OCI-LY7 (cell line): Measurements from ENCODE around the gene LCA5. TPM values are rescaled to one million over a fixed set of nuclear protein-coding genes. Genes with fewer than 3 reads are reported as not detected.

Experiments used
- BruUV-seq: library from RNA; stranded (reverse); fragments of 400-500 nt; replicated peaks from 2 replicates; lab custom pipeline; 2021; lab: Mats Ljungman, UMichigan
- CTCF ChIA-PET: fragments of 300-600 bp; sonication (Branson Sonifier 250); formaldehyde crosslinking; loops from one replicate; lab custom pipeline; 2022; ENCODE audit warnings: antibody characterized with exemption; ENCODE audit not compliant: unreplicated experiment; lab: Charles Lee
- POLR2A ChIA-PET: fragments of 300-600 bp; sonication (Branson Sonifier 250); formaldehyde crosslinking; loops from one replicate; lab custom pipeline; 2022; ENCODE audit warnings: antibody characterized with exemption; lab: Charles Lee
- DNase-seq: peaks from one replicate; pipeline ENCODE4 v3.0.0-alpha.2; 2015; ENCODE audit warnings: low spot score
- H2AFZ ChIP-seq: fragments of 200-600 bp; sonication (generic), shearing (Covaris generic); 2 replicates; pipeline ENCODE4 v1.6.1; 2014; ENCODE audit warnings: mild to moderate bottlenecking, antibody characterized with exemption, low read length, moderate library complexity
- H3K27ac ChIP-seq: fragments of 200-600 bp; sonication (generic); 2 replicates; pipeline ENCODE4 v1.5.1; 2014; ENCODE audit warnings: mixed run types, low read depth, mild to moderate bottlenecking, moderate library complexity, low read length, inconsistent platforms; ENCODE audit not compliant: poor library complexity, severe bottlenecking
- H3K36me3 ChIP-seq: fragments of 200-600 bp; sonication (generic); 2 replicates; pipeline ENCODE4 v1.6.1; 2014; ENCODE audit warnings: mild to moderate bottlenecking, antibody characterized with exemption, low read length, moderate library complexity, mixed read lengths; ENCODE audit not compliant: insufficient read depth
- H3K4me1 ChIP-seq: fragments of 200-600 bp; sonication (generic); 2 replicates; pipeline ENCODE4 v1.5.1; 2014; ENCODE audit warnings: mild to moderate bottlenecking, low read length; ENCODE audit not compliant: insufficient read depth, poor library complexity, severe bottlenecking
- H3K4me2 ChIP-seq: fragments of 200-600 bp; sonication (generic); 2 replicates; pipeline ENCODE4 v1.6.1; 2014; ENCODE audit warnings: mild to moderate bottlenecking, low read length
- H3K4me3 ChIP-seq: fragments of 200-600 bp; sonication (generic); 2 replicates; pipeline ENCODE4 v1.5.1; 2014; ENCODE audit warnings: mild to moderate bottlenecking, low read depth, low read length; ENCODE audit not compliant: poor library complexity, severe bottlenecking
- H3K79me2 ChIP-seq: fragments of 200-600 bp; sonication (generic); 2 replicates; pipeline ENCODE4 v1.6.1; 2016; ENCODE audit warnings: low read depth, mild to moderate bottlenecking, low read length, moderate library complexity, mixed read lengths; ENCODE audit not compliant: insufficient read depth
- H3K9me2 ChIP-seq: fragments of 200-600 bp; sonication (generic); 2 replicates; pipeline ENCODE4 v1.6.1; 2016; ENCODE audit warnings: mild to moderate bottlenecking, low read length, mixed read lengths; ENCODE audit not compliant: insufficient read depth
- H3K9me3 ChIP-seq: fragments of 200-600 bp; sonication (generic); 2 replicates; pipeline ENCODE4 v1.6.1; 2014; ENCODE audit warnings: mild to moderate bottlenecking, mixed run types, low read length, mixed read lengths
- H4K20me1 ChIP-seq: fragments of 200-600 bp; sonication (generic); 2 replicates; pipeline ENCODE4 v1.6.1; 2014; ENCODE audit warnings: mild to moderate bottlenecking, antibody characterized with exemption, low read length, moderate library complexity, mixed read lengths; ENCODE audit not compliant: insufficient read depth
- CTCF ChIP-seq: fragments of 200-600 bp; sonication (generic); conservative IDR thresholded peaks from 2 replicates; pipeline ENCODE4 v1.5.1; 2014; ENCODE audit warnings: mild to moderate bottlenecking, antibody characterized with exemption, low read length, moderate library complexity, mixed read lengths
- EZH2phosphoT487 ChIP-seq: fragments of 200-600 bp; sonication (generic); IDR thresholded peaks from 2 replicates; pipeline ENCODE4 v1.6.1; 2018; ENCODE audit warnings: low read depth, borderline replicate concordance, mild to moderate bottlenecking, mixed run types, antibody characterized with exemption, low read length, moderate library complexity, mixed read lengths
- intact Hi-C: fragments of 100-400 bp; cut with micrococcal nuclease; formaldehyde crosslinking; loops from one replicate; pipeline ENCODE4 v1.10.0; 2022; ENCODE audit not compliant: unreplicated experiment
- total RNA-seq, 2 experiments: library from RNA; depleted of rRNA in 1 of 2; stranded (reverse); fragments of >200 nt in 1 of 2; shearing (Covaris generic) in 1 of 2; gene quantifications; 2 replicates each; pipeline ENCODE4 v1.2.3, GENCODE V29; 2014 to 2022

LCA5 gene
- total RNA-seq, 2 experiments from 2014 or later: 1.3 to 2.0 TPM

GRCh38 chr6:79544299-79544927 lies 7.2 kb upstream of the LCA5 start:
- Histone ChIP-seq H3K4me2 (0 out of 2 replicates have a peak overlapping the region, but pooled peaks have one; percentile 21), H3K27ac (no peak overlapping the region), H2AFZ (0 out of 2 replicates have a peak overlapping the region, but pooled peaks have one; percentile 38), H3K9me2 (no peaks in the 10 kb centered on the region), H3K9me3 (no peaks in the 10 kb centered on the region), H4K20me1 (no peaks in the 10 kb centered on the region), H3K36me3 (no peaks in the 10 kb centered on the region), H3K79me2 (no peaks in the 10 kb centered on the region), H3K4me3 (no peak overlapping the region), H3K4me1 (peaks cover 20% of the 10 kb centered on the region)
- no peak for DNase-seq
- BruUV-seq: no TSS peak
- CTCF ChIA-PET: interaction anchor here (0.7 kb wide), 1 partner anchor 87 kb away, joined by 3 read pairs; the partner anchor contains the start of gene SH3BGRL2
- POLR2A ChIA-PET: interaction anchor here (0.6 to 0.9 kb wide), 3 partner anchors 27 to 61 kb away, joined by 3 read pairs; no protein-coding TSS in a partner anchor
- TF ChIP-seq EZH2phosphoT487: no peak
- no peak for TF ChIP-seq CTCF
- intact Hi-C loops: no loop called here

GRCh38 chr6:79543886-79544285 lies 6.7 kb upstream of the LCA5 start:
- no peak overlapping the region for H3K27ac ChIP-seq
- DNase-seq: peak; percentile 25
- 0 out of 2 replicates have a peak overlapping the region, but pooled peaks have one; percentile 38 for H2AFZ ChIP-seq
- ChIA-PET CTCF (no interaction called here), POLR2A (interaction anchor here (0.6 kb wide), 1 partner anchor 280 kb away, joined by 3 read pairs; no protein-coding TSS in a partner anchor)
- H3K4me1 ChIP-seq: peaks cover 20% of the 10 kb centered on the region
- H3K4me3 ChIP-seq: no peak overlapping the region
- 0 out of 2 replicates have a peak overlapping the region, but pooled peaks have one; percentile 21 for H3K4me2 ChIP-seq
- intact Hi-C loops: no loop called here
- H3K9me2 ChIP-seq: no peaks in the 10 kb centered on the region
- no TSS peak for BruUV-seq
- no peaks in the 10 kb centered on the region for H3K9me3 ChIP-seq
- H3K36me3 ChIP-seq: no peaks in the 10 kb centered on the region
- TF ChIP-seq CTCF: no peak
- no peaks in the 10 kb centered on the region for H3K79me2 ChIP-seq
- H4K20me1 ChIP-seq: no peaks in the 10 kb centered on the region

GRCh38 chr6:79543411-79543810 lies 6.2 kb upstream of the LCA5 start:
- no peak for DNase-seq
- intact Hi-C loops: no loop called here
- Histone ChIP-seq H3K4me3 (no peak overlapping the region), H3K79me2 (no peaks in the 10 kb centered on the region), H3K9me3 (no peaks in the 10 kb centered on the region), H3K4me2 (no peak overlapping the region), H3K4me1 (peaks cover 25% of the 10 kb centered on the region), H3K9me2 (no peaks in the 10 kb centered on the region), H2AFZ (0 out of 2 replicates have a peak overlapping the region, but pooled peaks have one; percentile 38), H3K36me3 (no peaks in the 10 kb centered on the region), H4K20me1 (no peaks in the 10 kb centered on the region), H3K27ac (no peak overlapping the region)
- ChIA-PET POLR2A (interaction anchor here (0.6 kb wide), 1 partner anchor 280 kb away, joined by 3 read pairs; no protein-coding TSS in a partner anchor), CTCF (no interaction called here)
- no peak for TF ChIP-seq EZH2phosphoT487
- no peak for TF ChIP-seq CTCF
- BruUV-seq: no TSS peak
